Tibial artery (tissue), 4 donors: Measurements from ENCODE around the gene GLTPD2.

Experiments
- DNase-seq, 2 donors: peaks; one replicate each; pipeline ENCODE4 v3.0.0-alpha.2; 2019
- H3K27ac ChIP-seq, 2 donors: fragments of 200-600 bp; sonication (generic) in 1 of 2; 1 replicate in 1 of 2; 2 replicates in 1 of 2; pipeline ENCODE4 v1.5.1; 2018 to 2019; ENCODE audit warnings: mild to moderate bottlenecking in 1 of 2
- H3K27me3 ChIP-seq, 2 donors: fragments of 200-600 bp; sonication (generic) in 1 of 2; one replicate each; pipeline versions ENCODE4 v1.5.1 to v1.6.0; 2016 to 2019
- H3K36me3 ChIP-seq, 3 donors: fragments of 200-600 bp; sonication (generic) in 2 of 3; one replicate each; pipeline ENCODE4 v1.5.1; 2016 to 2019; ENCODE audit warnings: mild to moderate bottlenecking in 2 of 3
- H3K4me1 ChIP-seq, 4 donors: fragments of 200-600 bp; sonication (generic) in 2 of 4; 1 replicate in 3 of 4; 2 replicates in 1 of 4; pipeline ENCODE4 v1.5.1; 2016 to 2019
- H3K4me3 ChIP-seq, 2 donors: fragments of 200-600 bp; sonication (generic) in 1 of 2; 1 replicate in 1 of 2; 2 replicates in 1 of 2; pipeline ENCODE4 v1.5.1; 2018 to 2019; ENCODE audit warnings: mild to moderate bottlenecking in 2 of 2
- H3K9me3 ChIP-seq, 3 donors: fragments of 200-600 bp; sonication (generic) in 1 of 3; one replicate each; pipeline ENCODE4 v1.5.1; 2016 to 2019
- intact Hi-C: fragments of 100-400 bp; cut with DNase I; formaldehyde crosslinking; loops from one replicate; pipeline ENCODE4 v1.15.0; 2023; ENCODE audit warnings: low total_unique reads
- TF ChIP-seq, protein P1 (sequence below), 2 experiments: fragments of 200-600 bp in 1 of 2; fragments of 450-650 bp in 1 of 2; IDR thresholded peaks; one replicate each; pipeline ENCODE4 v1.5.1; 2017 to 2019; ENCODE audit warnings: antibody characterized with exemption in 2 of 2, mild to moderate bottlenecking in 1 of 2, moderate library complexity in 1 of 2

Gene GLTPD2

DNA sequence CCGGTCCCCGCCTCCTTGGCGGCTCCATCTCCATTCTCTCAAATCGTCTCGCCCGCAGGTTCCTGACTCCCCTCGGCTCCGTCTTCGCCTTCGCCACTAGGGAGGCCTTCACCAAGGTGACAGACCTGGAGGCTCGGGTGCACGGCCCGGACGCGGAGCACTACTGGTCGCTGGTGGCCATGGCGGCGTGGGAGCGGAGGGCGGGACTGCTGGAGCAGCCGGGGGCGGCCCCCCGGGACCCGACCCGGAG lies 862 bp downstream of the GLTPD2 start:
- peaks cover 0 to 9% of the 10 kb centered on the region in 2 donors for H3K27me3 ChIP-seq
- H3K9me3 ChIP-seq, result no peaks in the 10 kb centered on the region
- TF ChIP-seq, protein P1, sequence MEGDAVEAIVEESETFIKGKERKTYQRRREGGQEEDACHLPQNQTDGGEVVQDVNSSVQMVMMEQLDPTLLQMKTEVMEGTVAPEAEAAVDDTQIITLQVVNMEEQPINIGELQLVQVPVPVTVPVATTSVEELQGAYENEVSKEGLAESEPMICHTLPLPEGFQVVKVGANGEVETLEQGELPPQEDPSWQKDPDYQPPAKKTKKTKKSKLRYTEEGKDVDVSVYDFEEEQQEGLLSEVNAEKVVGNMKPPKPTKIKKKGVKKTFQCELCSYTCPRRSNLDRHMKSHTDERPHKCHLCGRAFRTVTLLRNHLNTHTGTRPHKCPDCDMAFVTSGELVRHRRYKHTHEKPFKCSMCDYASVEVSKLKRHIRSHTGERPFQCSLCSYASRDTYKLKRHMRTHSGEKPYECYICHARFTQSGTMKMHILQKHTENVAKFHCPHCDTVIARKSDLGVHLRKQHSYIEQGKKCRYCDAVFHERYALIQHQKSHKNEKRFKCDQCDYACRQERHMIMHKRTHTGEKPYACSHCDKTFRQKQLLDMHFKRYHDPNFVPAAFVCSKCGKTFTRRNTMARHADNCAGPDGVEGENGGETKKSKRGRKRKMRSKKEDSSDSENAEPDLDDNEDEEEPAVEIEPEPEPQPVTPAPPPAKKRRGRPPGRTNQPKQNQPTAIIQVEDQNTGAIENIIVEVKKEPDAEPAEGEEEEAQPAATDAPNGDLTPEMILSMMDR (IDR thresholded peaks at IDR 0.05), result no peak
- H3K4me1 ChIP-seq, result peaks cover 0 to 46% (median 31%) of the 10 kb centered on the region in 4 donors
- H3K27ac ChIP-seq, result peak overlapping the region; percentile 86 to 89
- H3K36me3 ChIP-seq, result no peaks in the 10 kb centered on the region
- peak overlapping the region; percentile 66 to 73 for H3K4me3 ChIP-seq
- DNase-seq, result no peak
- intact Hi-C loops, result loop anchor here (5.0 kb wide), 3 partner anchors 43 to 93 kb away; partner anchors contain the start of genes MED11 and MINK1

DNA sequence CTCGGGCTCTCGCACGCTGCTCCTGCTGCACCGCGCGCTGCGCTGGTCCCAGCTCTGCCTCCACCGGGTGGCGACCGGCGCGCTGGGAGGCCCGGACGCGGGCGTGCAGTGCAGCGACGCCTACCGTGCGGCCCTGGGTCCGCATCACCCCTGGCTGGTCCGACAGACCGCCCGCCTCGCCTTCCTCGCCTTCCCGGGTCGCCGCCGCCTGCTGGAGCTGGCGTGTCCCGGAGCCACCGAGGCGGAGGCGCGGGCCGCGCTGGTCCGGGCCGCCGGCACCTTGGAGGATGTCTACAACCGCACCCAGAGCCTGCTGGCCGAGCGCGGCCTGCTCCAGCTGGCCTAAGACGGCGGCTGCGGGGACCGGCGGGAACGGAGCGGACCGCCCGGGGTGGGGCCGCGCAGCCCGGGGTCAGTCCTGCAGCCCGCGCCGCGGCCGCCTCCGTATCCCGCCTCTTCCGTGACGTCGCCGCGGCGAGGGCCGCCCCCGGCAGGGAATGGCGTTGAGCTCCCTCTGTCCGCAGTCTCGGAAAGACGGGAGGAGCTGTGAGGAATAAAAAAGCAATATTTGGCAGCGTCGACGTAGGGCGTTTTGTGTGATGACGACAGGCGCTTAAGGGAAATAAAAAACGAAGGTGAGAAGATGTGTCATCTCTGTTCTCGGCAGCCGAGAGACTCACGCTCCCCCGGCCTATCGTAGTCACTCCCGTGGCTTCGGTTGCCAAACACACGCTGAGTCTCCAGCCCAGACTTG lies 1.4 kb downstream of the GLTPD2 start:
- TF ChIP-seq, protein P1 (IDR thresholded peaks at IDR 0.05), result peak; percentile 79 to 81
- peak overlapping the region; percentile 66 to 73 for H3K4me3 ChIP-seq
- peaks cover 0 to 44% (median 30%) of the 10 kb centered on the region in 4 donors for H3K4me1 ChIP-seq
- peak; percentile 77 to 90 for DNase-seq
- H3K9me3 ChIP-seq, result no peaks in the 10 kb centered on the region
- no peaks in the 10 kb centered on the region for H3K36me3 ChIP-seq
- H3K27me3 ChIP-seq, result peaks cover 0 to 8% of the 10 kb centered on the region in 2 donors
- intact Hi-C loops, result loop anchor here (5.0 kb wide), 3 partner anchors 42 to 92 kb away; partner anchors contain the start of genes MED11 and MINK1
- peak overlapping the region; percentile 86 to 89 for H3K27ac ChIP-seq

DNA sequence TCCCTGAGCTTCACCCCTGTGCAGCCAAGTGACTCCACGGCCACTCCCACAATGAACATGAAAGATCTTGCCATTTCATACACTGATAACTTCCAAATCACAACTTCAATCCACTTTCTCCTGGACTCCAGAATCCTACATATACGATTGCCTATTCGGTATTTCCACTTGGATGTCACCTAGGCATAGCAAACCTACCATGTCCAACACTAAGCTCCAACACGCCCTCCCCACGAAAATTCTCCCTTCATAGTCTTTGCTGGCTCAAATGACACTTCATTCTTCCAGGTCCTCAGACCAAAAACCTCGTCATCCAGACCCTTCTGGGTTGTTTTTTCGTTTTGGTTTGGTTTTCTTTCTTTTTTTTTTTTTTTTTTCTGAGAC lies 1.9 kb downstream of the GLTPD2 start:
- Histone ChIP-seq H3K27me3 (peaks cover 0 to 3% of the 10 kb centered on the region in 2 donors), H3K4me3 (peak overlapping the region; percentile 66 to 73), H3K36me3 (no peaks in the 10 kb centered on the region), H3K9me3 (no peaks in the 10 kb centered on the region), H3K27ac (peak overlapping the region; percentile 86 to 89), H3K4me1 (peaks cover 0 to 42% (median 26%) of the 10 kb centered on the region in 4 donors)
- intact Hi-C loops, result no loop called here
- TF ChIP-seq, protein P1 (IDR thresholded peaks at IDR 0.05), result no peak
- no peak for DNase-seq

DNA sequence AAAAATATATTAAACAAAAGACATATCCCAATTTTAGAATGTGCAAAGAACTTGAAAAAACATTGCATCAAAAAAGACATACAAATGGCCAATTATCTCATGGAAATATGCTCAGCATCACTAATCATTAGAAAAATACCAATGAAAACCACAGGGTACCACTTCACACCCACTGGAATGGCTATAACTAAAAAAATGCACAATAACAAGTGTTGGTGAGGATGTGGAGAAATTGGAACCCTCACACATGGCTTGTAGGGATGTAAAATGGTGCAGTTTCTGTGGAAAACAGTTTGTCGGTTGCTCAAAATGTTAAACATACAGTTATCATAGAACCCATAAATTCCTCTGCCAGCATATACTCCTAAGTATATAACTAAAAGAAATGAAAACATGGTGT lies 6.4 kb downstream of the GLTPD2 start:
- Histone ChIP-seq H3K27me3 (no peaks in the 10 kb centered on the region), H3K36me3 (peaks cover 15 to 28% (median 21%) of the 10 kb centered on the region in 3 donors), H3K4me1 (peaks cover 0 to 19% (median 10%) of the 10 kb centered on the region in 4 donors), H3K4me3 (no peak overlapping the region), H3K9me3 (no peaks in the 10 kb centered on the region), H3K27ac (peak overlapping the region in 1 of 2 donors; percentile 86)
- TF ChIP-seq, protein P1 (IDR thresholded peaks at IDR 0.05), result no peak
- DNase-seq, result no peak
- intact Hi-C loops, result no loop called here

DNA sequence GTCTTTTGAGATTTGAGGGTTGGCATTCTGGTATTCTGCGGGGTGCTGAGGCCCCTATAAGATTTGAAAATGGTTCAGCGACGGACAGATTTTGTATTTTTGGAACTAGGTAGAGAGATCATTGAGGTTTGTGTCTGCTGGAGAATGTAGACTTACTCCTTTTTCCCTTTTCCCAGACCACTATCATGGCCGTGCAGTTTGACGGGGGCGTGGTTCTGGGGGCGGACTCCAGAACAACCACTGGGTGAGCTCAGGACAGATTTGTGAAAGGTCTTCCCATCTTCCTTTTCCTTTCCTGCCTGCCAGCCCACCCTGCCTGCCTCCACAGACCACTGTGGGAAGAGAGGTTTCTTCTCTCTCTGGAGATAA lies 7.8 kb downstream of the GLTPD2 start:
- H3K27me3 ChIP-seq, result no peaks in the 10 kb centered on the region
- H3K9me3 ChIP-seq, result no peaks in the 10 kb centered on the region
- intact Hi-C loops, result no loop called here
- peaks cover 15 to 33% (median 21%) of the 10 kb centered on the region in 3 donors for H3K36me3 ChIP-seq
- H3K4me1 ChIP-seq, result peaks cover 0 to 14% (median 10%) of the 10 kb centered on the region in 4 donors
- DNase-seq, result no peak
- TF ChIP-seq, protein P1 (IDR thresholded peaks at IDR 0.05), result no peak
- H3K4me3 ChIP-seq, result peak overlapping the region; percentile 82 to 85
- peak overlapping the region; percentile 80 to 86 for H3K27ac ChIP-seq
